Muscle of arm (tissue), 12 donors: ENCODE measurements around the gene SOX1. TPM values are rescaled to one million over a fixed set of nuclear protein-coding genes. Genes with fewer than 3 reads are reported as not detected.

Experiments used
- DNase-seq: peaks from one replicate; pipeline ENCODE4 v3.0.0-alpha.2; 2013
- polyA plus RNA-seq, 12 donors: library from polyadenylated mRNA; unstranded; fragments of 120-200 nt; gene quantifications; one replicate each; pipeline ENCODE4 v1.2.1, GENCODE V29; 2013; ENCODE audit not compliant: insufficient read length in 12 of 12

SOX1 gene
- polyA plus RNA-seq, 12 donors: 0.07 to 0.10 (median 0.08) TPM; not detected in 9

- DNase-seq: no peak
Observed at GRCh38 chr13:112105244-112105681, 38.3 kb downstream of the SOX1 start.

DNA sequence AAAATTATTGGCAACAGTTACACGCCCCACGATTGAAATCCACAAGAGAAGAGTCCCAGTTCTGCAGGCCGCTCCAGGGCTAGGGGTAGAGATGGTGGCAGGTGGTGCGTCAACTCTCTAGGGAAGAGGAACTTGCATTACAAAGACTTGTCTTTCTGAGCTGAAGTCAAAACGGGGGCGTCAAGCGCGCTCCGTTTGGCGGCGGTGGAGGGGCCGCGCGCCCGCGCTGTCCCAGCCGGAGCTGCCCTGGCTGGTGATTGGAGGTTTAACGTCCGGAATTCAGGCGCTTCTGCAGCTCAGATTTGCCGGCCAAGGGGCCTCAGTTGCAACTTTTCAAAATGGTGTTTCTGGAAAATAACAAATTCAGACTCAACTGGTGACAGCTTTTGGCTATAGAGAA is 38.9 kb downstream of the SOX1 start:
- no peak for DNase-seq

DNA sequence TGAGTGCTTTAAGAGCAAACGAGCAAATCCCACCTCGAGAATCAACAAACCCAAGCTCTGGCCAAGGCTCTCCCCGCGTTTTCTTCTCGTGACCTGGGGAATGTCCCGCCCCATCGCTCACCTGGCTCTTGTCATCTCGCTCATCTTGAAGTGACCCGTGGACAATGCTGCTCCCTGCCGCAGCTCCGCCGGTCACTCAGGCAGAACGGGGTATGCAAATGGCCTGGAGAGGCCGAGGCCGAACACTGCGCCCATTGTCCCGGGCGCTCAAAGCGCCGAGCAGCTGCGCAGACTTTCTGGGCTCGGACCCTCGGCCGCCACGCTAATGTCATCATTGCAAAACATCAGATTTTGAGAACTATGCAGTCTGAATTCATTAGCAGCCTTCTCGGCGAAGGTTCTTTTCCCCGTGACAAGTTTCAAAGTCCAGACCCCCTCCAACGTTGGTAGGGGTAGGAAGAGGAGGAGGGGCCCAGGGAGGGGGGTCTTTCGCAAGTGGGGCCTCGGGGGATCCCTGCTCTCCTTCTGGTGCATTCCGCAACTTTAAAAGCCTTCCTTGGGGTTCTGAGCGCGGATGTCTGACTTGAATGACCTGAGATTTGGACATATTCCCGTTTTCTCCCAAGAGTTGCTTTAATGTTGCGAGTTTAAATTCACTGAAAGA is 39.7 kb downstream of the SOX1 start:
- no peak for DNase-seq

DNA sequence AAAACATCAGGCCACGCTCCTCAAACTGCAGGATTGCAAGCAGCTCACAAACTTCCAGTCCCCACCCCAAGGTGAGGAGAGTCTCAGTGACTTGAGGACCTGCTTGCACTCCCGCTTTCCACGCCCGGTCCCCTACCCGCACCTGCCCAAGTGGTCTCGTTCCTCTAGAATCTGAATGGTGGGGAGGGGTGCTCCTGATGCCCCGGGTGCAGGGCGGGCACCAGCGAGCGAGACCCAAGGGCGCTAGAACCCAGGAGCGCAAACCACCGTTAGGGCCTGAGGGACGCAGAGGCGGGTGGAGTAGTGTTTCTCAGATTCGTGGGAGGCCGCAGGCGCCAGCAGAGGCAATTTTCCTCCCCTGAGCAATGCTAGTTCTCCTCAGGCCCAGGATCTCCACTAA is 40.3 kb downstream of the SOX1 start:
- DNase-seq: no peak

GRCh38 chr13:112110479-112110878 is 43.5 kb downstream of the SOX1 start:
- no peak for DNase-seq

- DNase-seq: no peak
Observed at GRCh38 chr13:112111239-112111857, 44.4 kb downstream of the SOX1 start.

GRCh38 chr13:112112534-112113276 is 45.8 kb downstream of the SOX1 start:
- no peak for DNase-seq

DNA sequence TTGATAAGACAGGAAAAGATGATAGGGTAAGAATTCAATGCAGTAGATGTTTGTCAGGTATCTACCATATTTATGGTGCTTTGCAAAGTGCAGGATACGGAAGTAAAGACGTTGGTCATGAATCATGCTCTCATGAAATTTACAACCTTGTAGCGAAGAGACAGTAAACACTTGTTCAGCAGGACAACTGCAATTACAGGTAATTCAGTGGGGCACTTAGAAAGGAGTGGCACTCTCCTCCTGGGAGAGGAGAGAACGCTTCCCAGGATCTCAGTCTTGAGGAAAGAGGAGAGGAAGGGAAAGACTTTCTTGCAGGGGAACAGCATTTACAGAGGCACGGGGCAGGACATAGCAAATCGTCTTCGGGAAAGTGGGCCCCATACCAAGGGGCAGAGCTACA is 46.4 kb downstream of the SOX1 start:
- no peak for DNase-seq

GRCh38 chr13:112113851-112114250 is 46.9 kb downstream of the SOX1 start:
- no peak for DNase-seq

- no peak for DNase-seq
Observed at GRCh38 chr13:112114391-112114790, 47.4 kb downstream of the SOX1 start.

GRCh38 chr13:112115403-112116091 is 48.6 kb downstream of the SOX1 start:
- DNase-seq: no peak

DNA sequence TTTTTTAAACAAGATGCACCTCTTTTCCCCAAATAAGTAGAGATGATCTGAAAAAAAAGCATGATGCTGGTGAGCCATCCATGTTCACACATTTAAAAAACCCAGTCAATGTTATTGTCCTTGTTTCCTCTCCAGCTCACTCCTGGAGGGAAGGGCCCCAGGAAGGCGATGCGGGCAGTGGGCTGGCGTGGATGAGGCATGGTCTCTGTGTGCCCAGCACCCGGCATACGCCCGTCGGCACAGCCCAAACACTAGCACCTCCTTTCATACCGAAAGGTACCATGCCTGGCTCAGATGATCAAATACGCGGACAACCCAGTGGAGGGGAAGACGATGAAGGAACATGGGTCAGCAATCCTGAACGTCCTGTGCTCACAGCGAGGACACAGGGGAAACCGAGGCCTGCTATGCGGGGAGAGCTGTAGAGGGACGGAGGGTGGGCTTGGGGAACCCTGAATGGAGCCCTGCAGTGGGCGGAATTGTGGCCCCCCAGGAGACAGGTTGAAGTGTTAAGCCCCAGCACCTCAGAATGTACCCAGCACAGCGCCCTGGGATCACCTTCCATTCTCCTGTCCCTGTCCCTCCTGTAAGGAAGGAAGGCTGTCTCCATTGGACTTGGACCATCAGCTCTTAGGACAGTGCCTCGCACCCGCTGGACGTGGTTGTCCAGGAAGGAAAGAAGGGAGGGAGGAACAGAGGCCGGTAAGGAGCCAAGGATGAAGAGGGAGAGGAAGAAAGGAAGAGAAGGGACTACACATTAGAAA is 49.4 kb downstream of the SOX1 start:
- no peak for DNase-seq

GRCh38 chr13:112117258-112117954 is 50.5 kb downstream of the SOX1 start:
- DNase-seq: no peak

- no peak for DNase-seq
Observed at GRCh38 chr13:112117955-112118302, 51.0 kb downstream of the SOX1 start.

GRCh38 chr13:112118451-112119064 is 51.6 kb downstream of the SOX1 start:
- no peak for DNase-seq

DNA sequence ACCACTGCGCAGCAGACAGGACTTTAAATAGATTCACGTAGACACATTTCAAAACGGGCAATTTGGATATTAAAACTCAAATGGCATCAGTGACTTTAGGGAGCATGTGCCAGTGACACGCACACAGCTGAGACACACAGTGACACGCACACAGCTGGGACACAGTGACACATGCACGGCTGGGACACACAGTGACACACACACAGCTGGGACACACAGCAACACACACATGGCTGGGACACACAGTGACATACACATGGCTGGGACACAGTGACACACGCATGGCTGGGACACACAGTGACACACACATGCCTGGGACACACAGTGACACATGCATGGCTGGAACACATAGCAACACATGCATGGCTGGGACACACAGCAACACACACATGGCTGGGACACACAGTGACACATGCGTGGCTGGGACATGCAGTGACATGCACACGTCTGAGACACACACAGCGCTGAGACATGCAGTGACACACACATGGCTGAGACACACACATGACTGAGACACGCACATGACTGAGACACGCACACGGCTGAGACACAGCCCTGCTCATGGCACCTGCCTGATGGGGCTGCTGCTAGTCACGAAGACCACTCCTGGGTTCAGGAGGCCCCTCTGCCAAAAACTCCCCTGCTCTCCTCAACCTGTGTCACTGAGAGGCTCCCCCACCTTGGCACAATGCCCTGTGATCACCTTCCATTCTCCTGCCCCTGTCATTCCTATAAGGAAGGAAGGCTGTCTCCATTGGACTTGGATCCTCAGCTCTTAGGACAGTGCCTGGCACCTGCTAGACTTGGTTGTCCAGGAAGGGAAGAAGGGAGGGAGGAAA is 52.5 kb downstream of the SOX1 start:
- DNase-seq: no peak

DNA sequence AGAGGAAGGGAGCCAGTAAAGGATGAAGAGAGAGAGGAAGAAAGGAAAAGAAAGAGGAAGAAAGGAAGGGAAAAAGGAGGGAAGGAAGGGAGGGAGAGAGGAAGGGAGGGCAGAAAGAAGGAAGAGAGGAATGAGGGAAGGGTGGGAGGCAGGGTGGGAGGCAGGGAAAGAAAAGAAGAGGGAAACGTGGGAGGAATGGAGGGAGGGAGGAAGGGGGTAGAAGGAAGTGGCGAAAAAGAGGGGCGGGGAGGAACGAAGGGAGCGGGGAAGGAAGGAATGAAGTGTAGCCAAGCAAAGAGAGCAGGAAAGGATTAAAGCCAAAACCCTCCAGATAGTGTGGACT is 53.1 kb downstream of the SOX1 start:
- no peak for DNase-seq
